GM12878 (cell line): Measurements from ENCODE around the gene FLT4. TPM values are rescaled to one million over a fixed set of nuclear protein-coding genes. Genes with fewer than 3 reads are reported as not detected.
"Not testable (repeated sequence)": the region's sequence is repeated elsewhere in the genome, so short reads cannot be mapped to it uniquely, and the experiment has no call there.

ENCODE experiments used
- ATAC-seq: fragments of 200-7000 bp; cut with Tn5 transposase; 3 replicates; pipeline ENCODE4 v1.9.1; 2020; ENCODE audit warnings: mild to moderate bottlenecking, moderate library complexity
- BruUV-seq: library from RNA; stranded (reverse); fragments of 400-500 nt; replicated peaks from 2 replicates; lab custom pipeline; 2021; lab: Mats Ljungman, UMichigan
- CTCF ChIA-PET: fragments of 300-600 bp; sonication (Branson Sonifier 250); formaldehyde crosslinking; extraction: SDS; loops from one replicate; lab custom pipeline; 2021; ENCODE audit warnings: inconsistent platforms; lab: Yijun Ruan, JAX
- POLR2A ChIA-PET: fragments of 350-600 bp; formaldehyde crosslinking; extraction: SDS; loops from one replicate; lab custom pipeline; 2021; ENCODE audit warnings: inconsistent platforms; lab: Charles Lee
- RAD21 ChIA-PET: fragments of 300-600 bp; sonication (Branson Sonifier 250); formaldehyde crosslinking; loops from one replicate; lab custom pipeline; 2023; ENCODE audit warnings: antibody characterized with exemption; ENCODE audit not compliant: unreplicated experiment; lab: Charles Lee
- SMC1A ChIA-PET: fragments of 300-600 bp; sonication (Branson Sonifier 250); formaldehyde crosslinking; loops from one replicate; lab custom pipeline; 2023; ENCODE audit not compliant: unreplicated experiment, uncharacterized antibody; lab: Charles Lee
- DNase-seq: peaks from one replicate; pipeline ENCODE4 v3.0.0-alpha.2; 2011; ENCODE audit warnings: low read depth, low spot score
- FAIRE-seq: peaks from 3 replicates; lab custom pipeline; 2011; peaks lifted over from hg19 to GRCh38; lab: Jason Lieb, UNC
- H2AFZ ChIP-seq: 2 replicates; pipeline ENCODE4 v1.6.0; 2011; ENCODE audit warnings: low read depth, low read length, control low read depth; ENCODE audit not compliant: control insufficient read depth
- H3K27ac ChIP-seq: 2 replicates; pipeline ENCODE4 v1.5.1; 2011; ENCODE audit warnings: control low read depth; ENCODE audit not compliant: control insufficient read depth, insufficient read depth
- H3K27me3 ChIP-seq, 2 experiments: replicated peaks in 1 of 2; 2 replicates each; pipeline versions ENCODE4 v1.6.0 to v1.6.1; 2011; ENCODE audit warnings: low read length in 1 of 2; ENCODE audit not compliant: control insufficient read depth in 2 of 2, insufficient read depth in 2 of 2
- H3K36me3 ChIP-seq, 2 experiments: 2 replicates each; pipeline ENCODE4 v1.5.1; 2011; ENCODE audit warnings: low read length in 1 of 2; ENCODE audit not compliant: control insufficient read depth in 2 of 2, insufficient read depth in 2 of 2
- H3K4me1 ChIP-seq: 2 replicates; pipeline ENCODE4 v1.6.1; 2011; ENCODE audit warnings: mild to moderate bottlenecking, low read length, moderate library complexity, mixed read lengths; ENCODE audit not compliant: control insufficient read depth, insufficient read depth
- H3K4me2 ChIP-seq: 2 replicates; pipeline ENCODE4 v1.6.0; 2011; ENCODE audit warnings: control low read depth; ENCODE audit not compliant: control insufficient read depth, insufficient read depth
- H3K4me3 ChIP-seq: fragments of 200-600 bp; sonication (generic); 2 replicates; pipeline ENCODE4 v1.5.1; 2016
- H3K79me2 ChIP-seq: 2 replicates; pipeline ENCODE4 v1.6.0; 2011; ENCODE audit warnings: low read length; ENCODE audit not compliant: control insufficient read depth, insufficient read depth
- H3K9ac ChIP-seq: 2 replicates; pipeline ENCODE4 v1.8.0; 2011; ENCODE audit warnings: low read length, control low read depth, mixed read lengths; ENCODE audit not compliant: control insufficient read depth, insufficient read depth
- H3K9me3 ChIP-seq: replicated peaks from 3 replicates; pipeline ENCODE4 v1.5.1; 2011; ENCODE audit warnings: mild to moderate bottlenecking, low read length; ENCODE audit not compliant: control insufficient read depth, insufficient read depth
- H4K20me1 ChIP-seq: 2 replicates; pipeline ENCODE4 v1.6.0; 2011; ENCODE audit not compliant: control insufficient read depth, insufficient read depth
- ATF7 ChIP-seq: fragments of 450-650 bp; IDR thresholded peaks from 2 replicates; pipeline ENCODE4 v1.6.1; 2016; ENCODE audit warnings: low read depth, mild to moderate bottlenecking
- HDAC2 ChIP-seq: fragments of 200-600 bp; sonication (generic); IDR thresholded peaks from 2 replicates; pipeline ENCODE4 v1.6.1; 2017
- NBN ChIP-seq: fragments of 450-650 bp; IDR thresholded peaks from 2 replicates; pipeline ENCODE4 v1.6.1; 2016
- NR2C2 ChIP-seq: IDR thresholded peaks from 2 replicates; pipeline ENCODE4 v1.6.1; 2011; ENCODE audit warnings: borderline replicate concordance, low read depth; ENCODE audit not compliant: control insufficient read depth, insufficient read length
- PML ChIP-seq: IDR thresholded peaks from 2 replicates; pipeline ENCODE4 v1.6.1; 2012; ENCODE audit warnings: low read length, inconsistent platforms
- POU2F2 ChIP-seq: IDR thresholded peaks from 3 replicates; pipeline ENCODE4 v1.6.1; 2011; ENCODE audit warnings: low read depth, mild to moderate bottlenecking, low read length, borderline replicate concordance
- RAD51 ChIP-seq: fragments of 450-650 bp; IDR thresholded peaks from 2 replicates; pipeline ENCODE4 v1.6.1; 2016; ENCODE audit warnings: moderate library complexity, mild to moderate bottlenecking, inconsistent platforms
- RELA ChIP-seq: fragments of 450-650 bp; IDR thresholded peaks from 2 replicates; pipeline ENCODE4 v1.8.0; 2014; ENCODE audit warnings: borderline replicate concordance; ENCODE audit not compliant: partially characterized antibody
- SUZ12 ChIP-seq: fragments of 200-600 bp; sonication (generic); IDR thresholded peaks from one replicate; pipeline ENCODE4 v1.6.1; 2018; ENCODE audit warnings: antibody characterized with exemption, mild to moderate bottlenecking; ENCODE audit not compliant: unreplicated experiment
- WGBS: methylation state at CpG from one replicate; pipeline ENCODE4 v1.1.6; 2016; ENCODE audit warnings: low lambda C conversion rate; ENCODE audit not compliant: insufficient replicate concordance, insufficient coverage; ENCODE audit errors: missing lambda C conversion rate; 5-methylcytosine and 5-hydroxymethylcytosine counted together
- in situ Hi-C: fragments of 300-500 bp; cut with MboI; formaldehyde crosslinking; loops from 9 replicates; pipeline ENCODE4 v1.14.3; 2018; ENCODE audit warnings: mixed read lengths
- intact Hi-C: fragments of 100-400 bp; cut with micrococcal nuclease; formaldehyde crosslinking; loops from one replicate; pipeline ENCODE4 v1.14.2; 2022; ENCODE audit not compliant: unreplicated experiment
- polyA plus RNA-seq, 11 experiments: library from polyadenylated mRNA; depleted of rRNA in 4 of 11; unstranded in 6 of 11; stranded (reverse) in 5 of 11; fragments of >200 nt; fragmentation: Nextera tagmentation in 4 of 11; fragmentation: Illumina TruSeq in 1 of 11; extraction: Ambion mirVana in 4 of 11; extraction: Trizol in 1 of 11; gene quantifications; 1 replicate in 1 of 11; 2 replicates in 10 of 11; pipeline versions ENCODE4 v1.2.1 to v1.2.3, GENCODE V29; 2011 to 2016; ENCODE audit warnings: inconsistent platforms in 2 of 11, missing spikeins in 2 of 11, low read depth in 1 of 11
- total RNA-seq, 4 experiments: library from RNA; depleted of rRNA in 3 of 4; stranded (reverse); fragments of >200 nt in 3 of 4; fragmentation: Illumina TruSeq in 1 of 4; extraction: Trizol in 1 of 4; gene quantifications; 2 replicates each; pipeline versions ENCODE4 v1.2.1 to v1.2.3, GENCODE V29; 2013 to 2021
- TF ChIP-seq, protein P1 (sequence below): fragments of 450-650 bp; IDR thresholded peaks from 2 replicates; pipeline ENCODE4 v1.6.1; 2017; ENCODE audit warnings: borderline replicate concordance
- TF ChIP-seq, protein P2 (sequence below): IDR thresholded peaks from 2 replicates; pipeline ENCODE4 v1.6.1; 2012; ENCODE audit warnings: low read depth, low read length, improper control_type of control experiment

The FLT4 gene
- total and polyA plus RNA-seq, 10 of the 15 experiments (the other 5 are each of a cell fraction or from before 2014, with no cell fraction given) = 0.18 TPM; not detected in 9

- TF ChIP-seq, protein P1, sequence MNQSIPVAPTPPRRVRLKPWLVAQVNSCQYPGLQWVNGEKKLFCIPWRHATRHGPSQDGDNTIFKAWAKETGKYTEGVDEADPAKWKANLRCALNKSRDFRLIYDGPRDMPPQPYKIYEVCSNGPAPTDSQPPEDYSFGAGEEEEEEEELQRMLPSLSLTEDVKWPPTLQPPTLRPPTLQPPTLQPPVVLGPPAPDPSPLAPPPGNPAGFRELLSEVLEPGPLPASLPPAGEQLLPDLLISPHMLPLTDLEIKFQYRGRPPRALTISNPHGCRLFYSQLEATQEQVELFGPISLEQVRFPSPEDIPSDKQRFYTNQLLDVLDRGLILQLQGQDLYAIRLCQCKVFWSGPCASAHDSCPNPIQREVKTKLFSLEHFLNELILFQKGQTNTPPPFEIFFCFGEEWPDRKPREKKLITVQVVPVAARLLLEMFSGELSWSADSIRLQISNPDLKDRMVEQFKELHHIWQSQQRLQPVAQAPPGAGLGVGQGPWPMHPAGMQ = no peak
Observed at GRCh38 chr5:180689071-180689694, 39.8 kb upstream of the FLT4 start (continued).

DNA sequence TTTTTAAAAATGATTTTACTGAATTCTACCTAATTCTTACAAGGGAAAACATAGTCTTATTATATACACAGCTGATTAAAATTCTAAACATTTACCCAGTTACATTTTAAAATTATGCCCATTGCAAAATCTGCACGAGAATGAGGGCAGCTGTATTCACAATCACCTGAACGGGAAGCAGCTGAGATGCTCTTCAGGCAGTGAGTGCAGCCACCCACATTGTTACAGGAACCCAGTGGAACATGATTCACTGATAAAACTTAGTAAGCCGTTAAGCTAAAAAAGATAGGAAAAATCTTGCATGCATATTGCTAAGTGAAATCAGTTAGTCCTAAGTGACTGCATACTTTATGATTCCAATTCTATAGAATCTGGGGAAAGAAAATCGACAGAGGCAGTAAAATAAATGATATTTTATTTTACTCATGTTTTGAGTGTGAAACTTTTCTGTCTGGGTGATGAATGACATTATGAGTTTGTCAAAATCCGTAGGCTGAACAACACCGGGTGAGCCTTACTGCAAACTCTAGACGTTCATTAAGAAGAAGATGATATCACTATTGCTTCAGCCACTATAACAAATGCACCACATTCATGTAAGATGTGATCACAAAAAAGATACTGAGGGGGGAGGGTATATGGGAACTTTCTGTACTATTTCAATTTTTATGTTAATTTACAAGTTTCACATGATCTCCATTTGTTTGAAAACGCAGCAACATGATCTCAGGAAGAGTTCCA, 39.1 kb upstream of the FLT4 start:
- Histone ChIP-seq H3K27me3 (no peaks in the 10 kb centered on the region; a peak in 1 of 4 replicates), H3K4me3 (no peak overlapping the region), H3K4me2 (no peak overlapping the region), H3K4me1 (no peaks in the 10 kb centered on the region), H2AFZ (no peak overlapping the region), H3K27ac (no peak overlapping the region), H3K36me3 (no peaks in the 10 kb centered on the region), H3K9me3 (no peaks in the 10 kb centered on the region), H3K79me2 (no peaks in the 10 kb centered on the region), H4K20me1 (no peaks in the 10 kb centered on the region), H3K9ac (no peak overlapping the region)
- RAD21 ChIA-PET = no interaction called here
- intact Hi-C loops = no loop called here
- FAIRE-seq = no peak
- DNase-seq = no peak
- ATAC-seq = no peak
- SMC1A ChIA-PET = no interaction called here
- POLR2A ChIA-PET = no interaction called here
- no TSS peak for BruUV-seq
- CTCF ChIA-PET = interaction anchor here (1.2 kb wide), 1 partner anchor 360 kb away, joined by 4 read pairs; no protein-coding TSS in a partner anchor
- TF ChIP-seq RELA = no peak
- TF ChIP-seq PML = no peak
- TF ChIP-seq SUZ12 = no peak
- TF ChIP-seq NBN = no peak
- TF ChIP-seq POU2F2 = no peak
- TF ChIP-seq, protein P2, sequence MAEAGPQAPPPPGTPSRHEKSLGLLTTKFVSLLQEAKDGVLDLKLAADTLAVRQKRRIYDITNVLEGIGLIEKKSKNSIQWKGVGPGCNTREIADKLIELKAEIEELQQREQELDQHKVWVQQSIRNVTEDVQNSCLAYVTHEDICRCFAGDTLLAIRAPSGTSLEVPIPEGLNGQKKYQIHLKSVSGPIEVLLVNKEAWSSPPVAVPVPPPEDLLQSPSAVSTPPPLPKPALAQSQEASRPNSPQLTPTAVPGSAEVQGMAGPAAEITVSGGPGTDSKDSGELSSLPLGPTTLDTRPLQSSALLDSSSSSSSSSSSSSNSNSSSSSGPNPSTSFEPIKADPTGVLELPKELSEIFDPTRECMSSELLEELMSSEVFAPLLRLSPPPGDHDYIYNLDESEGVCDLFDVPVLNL = no peak
- no peak for TF ChIP-seq HDAC2
- no peak for TF ChIP-seq RAD51
- TF ChIP-seq ATF7 = no peak
- no peak for TF ChIP-seq NR2C2
- in situ Hi-C loops = no loop called here
- WGBS = 17% methylated on average over 8 of the region's 8 CpGs

GRCh38 chr5:180686799-180687198, 37.4 kb upstream of the FLT4 start:
- intact Hi-C loops, CTCF ChIA-PET, DNase-seq, H3K9me3 ChIP-seq, H3K79me2 ChIP-seq, in situ Hi-C loops, RAD21 ChIA-PET, POLR2A ChIA-PET, H2AFZ ChIP-seq, SMC1A ChIA-PET, H3K4me1 ChIP-seq, BruUV-seq, ATAC-seq, H3K9ac ChIP-seq, H3K36me3 ChIP-seq, FAIRE-seq, H4K20me1 ChIP-seq, H3K4me3 ChIP-seq, H3K27ac ChIP-seq, H3K27me3 ChIP-seq, H3K4me2 ChIP-seq: not testable (repeated sequence)
- 20% methylated on average over 12 of the region's 12 CpGs for WGBS
